K562 treated with DMSO at 1 percent for 24 hours (cell line): ENCODE data around the gene SLFN11. TPM values are rescaled to one million over a fixed set of nuclear protein-coding genes. Genes with fewer than 3 reads are reported as not detected.

Experiments
- total RNA-seq: library from RNA; unstranded; fragments of 300-600 nt; gene quantifications from 2 replicates; pipeline ENCODE4 v1.2.3, GENCODE V29; 2022; ENCODE audit warnings: low read depth; ENCODE audit not compliant: insufficient read depth

The SLFN11 gene
- total RNA-seq: 0.14 TPM in 1 of 2 replicates, not detected in the other

GRCh38 chr17:35373534-35373983, at the start of gene SLFN11:
Gene SLFN11 (minus strand): TSS chr17:35373621. CDS start chr17:35363807, 9,814 bp downstream.

Other genes with a start within 250 kb of the SLFN11 start
- 11.5 and 11.8 TPM in 2 replicates for gene NLE1, start 231.3 kb downstream of the SLFN11 start, total RNA-seq
- gene UNC45B, start 225.8 kb downstream of the SLFN11 start, total RNA-seq: not detected in 2 replicates
- gene SLC35G3, start 179.2 kb downstream of the SLFN11 start, total RNA-seq: not detected in 2 replicates
- 2.2 and 2.7 TPM in 2 replicates for gene SLFN5, start 130.5 kb downstream of the SLFN11 start, total RNA-seq
- 0.51 and 1.3 TPM in 2 replicates for gene SLFN12, start 58.9 kb upstream of the SLFN11 start, total RNA-seq
- 0.95 and 1.4 TPM in 2 replicates for gene SLFN13, start 75.1 kb upstream of the SLFN11 start, total RNA-seq
- gene SLFN12L, start 164.1 kb upstream of the SLFN11 start, total RNA-seq: 1.2 and 1.3 TPM in 2 replicates
- gene SLFN14, start 187.2 kb upstream of the SLFN11 start, total RNA-seq: 2.2 and 2.9 TPM in 2 replicates
- 8.6 and 8.8 TPM in 2 replicates for gene PEX12, start 204.9 kb upstream of the SLFN11 start, total RNA-seq
- 93.4 and 98.6 TPM in 2 replicates for gene AP2B1, start 213.7 kb upstream of the SLFN11 start, total RNA-seq